G401 (cell line): Measurements from ENCODE around the gene EQTN. TPM values are rescaled to one million over a fixed set of nuclear protein-coding genes. Genes with fewer than 3 reads are reported as not detected.
"Not testable (repeated sequence)": the region's sequence is repeated elsewhere in the genome, so short reads cannot be mapped to it uniquely, and the experiment has no call there.

ENCODE experiments used
- DNase-seq: peaks from one replicate; pipeline ENCODE4 v3.0.0-alpha.2; 2015; ENCODE audit warnings: low spot score
- in situ Hi-C: cut with HindIII; loops from 2 replicates; pipeline ENCODE4 v1.10.0; 2016; ENCODE audit warnings: low sequenced_read_pairs, mixed read lengths
- total RNA-seq: library from RNA; depleted of rRNA; stranded (reverse); fragments of >200 nt; shearing (Covaris generic); gene quantifications from 2 replicates; pipeline ENCODE4 v1.2.3, GENCODE V29; 2014; rRNA removed

EQTN gene
- total RNA-seq, 1 experiment from 2014 or later, result not detected

GRCh38 chr9:27239648-27240047, 57.3 kb downstream of the EQTN start:
- in situ Hi-C loops, DNase-seq: not testable (repeated sequence)

Other genes with a start within 250 kb of the EQTN start
- not detected in 2 replicates for gene TEK, start 187.9 kb downstream of the EQTN start, total RNA-seq
- gene IFNK, start 227.1 kb upstream of the EQTN start, total RNA-seq, result not detected in 2 replicates
- gene MOB3B, start 232.7 kb upstream of the EQTN start, total RNA-seq, result not detected in 2 replicates